HG03196 (cell line): ENCODE measurements around the gene KL.

Experiments used
- ATAC-seq: cut with Tn5 transposase; IDR thresholded peaks from one replicate; pipeline ENCODE4 v1.9.1; 2021; ENCODE audit not compliant: unreplicated experiment

Gene KL

DNA sequence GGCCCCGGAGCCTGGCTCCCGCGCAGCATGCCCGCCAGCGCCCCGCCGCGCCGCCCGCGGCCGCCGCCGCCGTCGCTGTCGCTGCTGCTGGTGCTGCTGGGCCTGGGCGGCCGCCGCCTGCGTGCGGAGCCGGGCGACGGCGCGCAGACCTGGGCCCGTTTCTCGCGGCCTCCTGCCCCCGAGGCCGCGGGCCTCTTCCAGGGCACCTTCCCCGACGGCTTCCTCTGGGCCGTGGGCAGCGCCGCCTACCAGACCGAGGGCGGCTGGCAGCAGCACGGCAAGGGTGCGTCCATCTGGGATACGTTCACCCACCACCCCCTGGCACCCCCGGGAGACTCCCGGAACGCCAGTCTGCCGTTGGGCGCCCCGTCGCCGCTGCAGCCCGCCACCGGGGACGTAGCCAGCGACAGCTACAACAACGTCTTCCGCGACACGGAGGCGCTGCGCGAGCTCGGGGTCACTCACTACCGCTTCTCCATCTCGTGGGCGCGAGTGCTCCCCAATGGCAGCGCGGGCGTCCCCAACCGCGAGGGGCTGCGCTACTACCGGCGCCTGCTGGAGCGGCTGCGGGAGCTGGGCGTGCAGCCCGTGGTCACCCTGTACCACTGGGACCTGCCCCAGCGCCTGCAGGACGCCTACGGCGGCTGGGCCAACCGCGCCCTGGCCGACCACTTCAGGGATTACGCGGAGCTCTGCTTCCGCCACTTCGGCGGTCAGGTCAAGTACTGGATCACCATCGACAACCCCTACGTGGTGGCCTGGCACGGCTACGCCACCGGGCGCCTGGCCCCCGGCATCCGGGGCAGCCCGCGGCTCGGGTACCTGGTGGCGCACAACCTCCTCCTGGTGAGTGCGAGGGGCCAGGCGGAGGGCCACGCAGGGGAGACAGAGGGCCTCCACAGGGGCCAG, at the start of gene KL:
TSS of gene KL (plus strand) at position 10 of the 909 bp plus-strand sequence. CDS start at position 28, 18 bp downstream.
- peak; percentile 24 for ATAC-seq

- no peak for ATAC-seq
These were observed 48.5 kb upstream of the KL start for GRCh38 chr13:32967584-32968182.

DNA sequence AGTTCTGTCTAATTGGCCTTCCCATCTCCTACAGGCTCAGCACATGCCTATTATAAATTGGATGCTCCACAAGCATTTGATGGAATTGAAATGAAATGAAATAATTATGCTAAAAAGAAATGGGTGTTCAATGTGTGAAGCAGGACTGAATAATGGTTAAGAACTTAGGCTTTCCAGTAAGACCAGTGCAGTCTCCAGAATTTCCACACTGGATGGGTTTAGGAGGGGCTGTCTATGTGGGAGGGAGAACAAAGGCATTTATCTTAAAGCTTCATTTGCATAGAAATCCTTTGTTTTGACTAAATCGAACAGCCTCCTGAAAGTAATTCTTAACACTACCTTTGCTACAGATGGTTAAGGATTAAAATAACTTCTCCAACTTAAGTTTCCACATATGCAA, 47.9 kb upstream of the KL start:
- ATAC-seq = no peak

DNA sequence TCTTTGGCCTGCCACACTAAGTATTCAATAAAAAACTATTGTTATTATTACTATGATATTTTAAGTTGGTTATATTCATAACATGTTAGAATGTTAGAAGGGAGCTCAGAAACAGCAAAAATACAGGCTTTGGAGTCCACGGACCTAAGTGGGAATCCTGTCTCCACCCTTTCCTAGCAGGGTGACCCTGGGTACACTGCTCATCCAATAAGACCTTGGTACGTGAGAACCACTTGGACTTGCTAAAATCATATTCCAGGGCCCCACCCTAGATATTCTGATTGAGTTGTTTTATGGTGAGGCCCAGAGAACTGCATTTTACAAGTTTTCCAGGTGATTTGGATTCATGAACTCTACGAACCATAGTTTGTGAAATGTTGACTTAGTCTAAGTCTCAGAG, 47.4 kb upstream of the KL start:
- ATAC-seq = no peak

GRCh38 chr13:32969516-32969941, 46.7 kb upstream of the KL start:
- ATAC-seq = peak; percentile 69

- ATAC-seq = no peak
These were observed 40.0 kb upstream of the KL start for GRCh38 chr13:32976056-32976805.

DNA sequence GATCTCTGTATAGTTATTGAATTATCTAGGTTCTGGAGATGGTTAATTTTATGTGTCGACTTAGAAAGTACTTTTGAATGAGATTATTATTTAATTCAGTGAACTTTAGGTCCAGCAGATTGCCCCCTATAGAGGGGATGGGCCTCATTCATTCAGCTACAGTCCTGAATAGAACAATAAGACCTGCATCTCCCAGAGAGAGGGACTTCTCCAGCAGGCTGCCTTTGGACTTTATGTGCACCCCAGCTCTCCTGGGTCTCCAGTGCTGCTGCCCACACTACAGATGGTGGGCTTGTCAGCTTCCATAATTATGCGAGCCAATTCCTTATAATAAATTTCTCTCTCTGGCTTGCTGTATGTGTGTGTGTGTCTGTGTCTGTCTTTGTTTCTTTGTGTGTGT, 39.3 kb upstream of the KL start:
- ATAC-seq = no peak

DNA sequence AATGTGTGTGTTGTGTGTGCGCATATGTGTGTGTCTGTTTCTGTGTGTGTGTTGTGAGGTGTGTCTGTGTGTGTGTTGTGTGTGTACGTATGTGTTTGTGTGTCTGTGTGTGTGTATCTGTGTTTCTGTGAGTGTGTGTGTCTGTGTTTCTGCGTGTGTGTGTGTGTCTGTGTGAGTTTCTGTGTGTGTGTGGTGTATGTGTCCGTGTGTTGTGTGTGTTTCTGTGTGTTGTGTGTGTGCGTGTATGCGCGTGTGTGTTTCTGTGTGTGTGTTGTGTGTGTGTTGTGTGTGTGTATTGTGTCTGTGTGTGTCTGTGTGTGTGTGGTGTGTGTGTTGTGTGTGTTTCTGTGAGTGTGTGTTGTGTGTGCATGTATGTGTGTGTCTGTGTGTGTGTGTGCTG, 38.9 kb upstream of the KL start:
- no peak for ATAC-seq

DNA sequence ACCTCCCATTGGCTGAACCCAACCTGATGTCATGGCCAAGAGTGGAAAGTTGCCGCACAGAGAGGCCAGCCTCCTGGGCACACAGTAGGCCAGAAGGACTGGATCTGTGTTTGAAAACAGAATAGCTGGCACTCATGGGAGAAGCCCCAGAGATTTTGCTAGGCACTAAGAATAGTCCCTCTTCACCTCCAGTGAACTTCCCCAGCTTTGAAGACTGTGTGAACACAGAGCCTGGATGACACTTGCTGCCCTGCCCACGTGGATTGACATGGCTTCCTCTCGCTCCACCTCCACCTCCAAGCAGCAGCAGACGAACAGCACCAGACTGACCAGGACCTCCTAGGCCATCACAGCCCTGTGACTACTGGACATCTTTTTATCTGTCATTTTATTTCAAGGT, 37.9 kb upstream of the KL start:
- no peak for ATAC-seq

DNA sequence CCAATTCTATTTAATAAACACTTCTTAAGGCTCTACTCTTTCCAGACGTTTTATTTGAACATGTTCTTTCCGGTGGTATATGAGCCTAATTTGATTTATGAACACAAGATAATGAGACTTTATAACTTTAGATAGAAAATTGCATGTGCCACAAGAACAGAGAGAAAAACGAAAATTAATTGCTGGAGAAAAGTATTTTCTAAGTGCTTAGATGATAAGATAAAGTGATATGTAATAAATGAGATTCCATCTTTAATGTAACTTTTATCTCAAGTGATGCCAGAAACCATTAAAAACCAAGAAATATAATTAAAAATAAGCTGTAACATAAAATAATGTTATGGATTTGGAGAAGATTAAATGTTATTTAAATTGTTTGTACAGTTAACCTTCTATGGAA, 33.2 kb upstream of the KL start:
- ATAC-seq = no peak

DNA sequence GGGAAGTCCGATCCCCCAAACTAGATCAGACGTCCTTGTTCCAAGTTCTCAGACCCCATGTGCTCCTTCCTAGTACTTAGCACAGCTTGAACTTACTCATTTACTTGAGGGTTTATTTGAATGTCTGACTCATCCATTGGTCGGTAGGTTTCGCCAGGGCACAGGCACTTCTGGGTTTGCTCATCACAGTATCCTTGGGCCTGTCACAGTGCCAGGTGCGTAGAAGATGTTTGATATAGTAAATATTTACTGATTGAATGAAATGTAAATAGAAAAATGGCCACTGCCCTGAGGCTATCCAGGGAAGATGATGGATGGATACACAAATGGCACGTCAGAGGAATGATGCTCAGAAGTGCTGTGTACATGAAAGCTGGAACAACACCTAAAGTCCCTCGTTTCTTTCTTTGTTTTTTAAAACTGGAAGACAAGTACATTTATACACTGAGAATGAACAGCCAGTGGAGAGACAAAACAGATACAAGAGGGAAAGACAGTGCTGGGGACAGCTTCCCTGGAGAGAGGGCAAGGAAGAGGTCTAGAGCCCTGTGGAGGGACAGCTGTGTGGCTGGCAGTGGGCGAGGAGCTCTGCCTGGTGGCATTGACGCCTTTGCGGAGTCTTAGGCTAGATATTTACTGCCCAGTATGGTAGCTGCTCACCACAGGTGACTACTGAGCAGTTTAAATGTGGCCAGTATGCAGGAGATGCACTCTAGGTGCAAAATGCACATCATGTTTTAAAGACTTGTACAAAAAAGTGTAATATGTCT, 31.2 kb upstream of the KL start:
- ATAC-seq = no peak

- no peak for ATAC-seq
These were observed 29.7 kb upstream of the KL start for GRCh38 chr13:32986552-32986951.

DNA sequence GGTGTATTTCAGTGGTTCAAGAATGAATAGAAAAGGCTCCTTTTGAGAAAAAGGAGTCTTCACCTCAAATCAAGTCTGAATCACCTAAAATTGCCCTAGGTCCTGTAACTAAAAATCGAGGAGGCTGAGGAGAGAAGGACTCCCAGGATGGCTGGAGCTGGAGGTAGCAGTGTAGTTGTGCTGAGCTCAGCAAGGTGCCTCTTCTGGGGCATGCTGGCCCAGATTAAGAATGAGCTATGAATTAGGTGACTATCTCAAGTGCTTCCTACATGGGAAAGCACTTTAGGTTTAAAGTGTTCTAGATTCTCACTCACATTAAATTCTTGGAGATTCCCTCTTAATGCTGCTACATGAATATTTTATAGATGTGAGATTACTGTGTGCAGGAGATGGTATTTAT, 28.8 kb upstream of the KL start:
- ATAC-seq = no peak

GRCh38 chr13:32988608-32989289, 27.5 kb upstream of the KL start:
- ATAC-seq = no peak

DNA sequence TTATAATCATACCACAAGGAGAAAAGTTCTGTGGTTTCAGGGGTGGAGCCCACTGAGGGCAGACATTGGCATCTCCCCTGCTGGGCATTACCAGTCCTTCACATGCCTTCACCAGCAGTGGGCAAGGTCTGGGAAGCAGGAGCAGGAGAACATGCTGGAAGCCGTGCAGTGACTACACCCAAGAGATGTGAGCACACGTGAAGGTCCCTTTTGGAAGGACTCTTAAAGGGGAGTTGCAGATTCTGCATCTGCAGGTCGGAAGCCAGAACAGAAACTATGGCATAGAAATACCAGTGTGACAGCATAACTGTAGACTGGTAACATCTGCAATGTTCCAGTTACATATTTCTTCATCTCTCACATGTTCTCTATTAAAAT, 26.9 kb upstream of the KL start:
- no peak for ATAC-seq

DNA sequence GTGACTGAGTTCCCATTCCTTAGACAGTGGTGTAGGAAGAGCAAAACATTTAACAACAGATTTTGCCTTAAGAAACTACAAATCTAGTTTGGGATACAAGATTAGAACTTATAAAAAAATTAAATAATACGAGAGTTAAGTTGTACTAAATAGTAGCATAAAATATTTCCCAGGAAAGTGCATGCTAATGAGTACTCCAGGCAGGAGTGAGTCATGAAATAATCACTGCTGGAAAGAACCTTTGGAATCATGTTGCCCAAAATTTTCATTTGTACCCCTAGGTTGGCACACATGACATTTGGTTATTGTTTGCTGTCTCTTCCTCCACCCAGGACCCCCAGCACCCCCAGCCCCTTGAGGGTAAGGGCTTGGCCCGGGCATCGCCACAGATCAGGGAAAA, 26.3 kb upstream of the KL start:
- no peak for ATAC-seq

DNA sequence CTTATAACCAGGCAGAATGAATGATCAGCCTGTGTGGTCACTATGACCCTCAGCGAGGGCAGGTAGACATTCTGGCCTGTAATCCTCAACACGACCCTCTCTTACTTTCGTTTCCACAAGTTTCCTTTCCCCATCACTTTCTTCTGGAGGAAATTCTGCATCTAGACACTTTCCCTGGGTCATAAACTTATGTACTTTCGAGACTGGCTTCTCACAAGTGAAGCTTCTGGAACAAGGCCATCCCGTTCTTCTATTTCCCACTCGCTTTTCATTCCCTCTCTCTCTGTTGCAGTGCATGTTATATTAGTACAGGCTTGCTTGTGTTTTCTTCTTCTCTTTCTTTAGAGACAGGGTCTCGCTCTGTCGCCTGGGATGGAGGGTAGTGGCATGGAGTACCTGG, 23.1 kb upstream of the KL start:
- no peak for ATAC-seq

- ATAC-seq = no peak
These were observed 18.8 kb upstream of the KL start for GRCh38 chr13:32997399-32997798.

- no peak for ATAC-seq
These were observed 17.3 kb upstream of the KL start for GRCh38 chr13:32998966-32999365.

- no peak for ATAC-seq
These were observed 15.9 kb upstream of the KL start for GRCh38 chr13:33000365-33000764.
